Breast epithelium (tissue), 3 donors: ENCODE data around the gene TGM3.

ENCODE experiments used
- CTCF ChIP-seq, 3 donors: fragments of 450-650 bp; IDR thresholded peaks; one replicate each; pipeline ENCODE4 v1.5.1; 2016 to 2017; ENCODE audit warnings: antibody characterized with exemption in 3 of 3, mild to moderate bottlenecking in 3 of 3, moderate library complexity in 3 of 3
- POLR2AphosphoS5 ChIP-seq, 3 donors: sonication (generic); formaldehyde crosslinking; IDR thresholded peaks; one replicate each; pipeline ENCODE4 v1.6.1; 2017; ENCODE audit warnings: antibody characterized with exemption in 3 of 3

- no peak for TF ChIP-seq POLR2AphosphoS5 (IDR thresholded peaks at IDR 0.05)
- TF ChIP-seq CTCF (IDR thresholded peaks at IDR 0.05) = no peak
Observed at GRCh38 chr20:2285613-2286012, 10.2 kb upstream of the TGM3 start.
